ACC112 (cell line): Measurements from ENCODE around the gene IMPG1.

ENCODE experiments used
- H2AFZ ChIP-seq: fragments of 200-600 bp; sonication (generic); one replicate; pipeline ENCODE4 v1.6.0; 2017; ENCODE audit warnings: antibody characterized with exemption, low read length; ENCODE audit not compliant: unreplicated experiment
- H3K27ac ChIP-seq: fragments of 200-600 bp; sonication (generic); 2 replicates; pipeline ENCODE4 v1.5.1; 2014; ENCODE audit warnings: low read depth, mild to moderate bottlenecking, antibody characterized with exemption, low read length, moderate library complexity
- H3K27me3 ChIP-seq: fragments of 200-600 bp; sonication (generic); 2 replicates; pipeline ENCODE4 v1.6.1; 2014; ENCODE audit warnings: mild to moderate bottlenecking, antibody characterized with exemption, low read length, moderate library complexity, mixed read lengths; ENCODE audit not compliant: insufficient read depth
- H3K36me3 ChIP-seq: fragments of 200-600 bp; sonication (generic); 2 replicates; pipeline ENCODE4 v1.6.1; 2016; ENCODE audit warnings: mild to moderate bottlenecking, antibody characterized with exemption, low read length, moderate library complexity, mixed read lengths; ENCODE audit not compliant: insufficient read depth
- H3K4me1 ChIP-seq: fragments of 200-600 bp; sonication (generic); one replicate; pipeline ENCODE4 v1.6.1; 2016; ENCODE audit warnings: low read length, mixed read lengths; ENCODE audit not compliant: insufficient read depth, unreplicated experiment, control insufficient read depth
- H3K4me3 ChIP-seq: fragments of 200-600 bp; sonication (generic); 2 replicates; pipeline ENCODE4 v1.5.1; 2014; ENCODE audit warnings: mild to moderate bottlenecking, low read depth, low read length
- H3K79me2 ChIP-seq: fragments of 200-600 bp; sonication (generic); one replicate; pipeline ENCODE4 v1.6.0; 2016; ENCODE audit warnings: low read length; ENCODE audit not compliant: control insufficient read depth, unreplicated experiment, insufficient read depth

Gene IMPG1

DNA sequence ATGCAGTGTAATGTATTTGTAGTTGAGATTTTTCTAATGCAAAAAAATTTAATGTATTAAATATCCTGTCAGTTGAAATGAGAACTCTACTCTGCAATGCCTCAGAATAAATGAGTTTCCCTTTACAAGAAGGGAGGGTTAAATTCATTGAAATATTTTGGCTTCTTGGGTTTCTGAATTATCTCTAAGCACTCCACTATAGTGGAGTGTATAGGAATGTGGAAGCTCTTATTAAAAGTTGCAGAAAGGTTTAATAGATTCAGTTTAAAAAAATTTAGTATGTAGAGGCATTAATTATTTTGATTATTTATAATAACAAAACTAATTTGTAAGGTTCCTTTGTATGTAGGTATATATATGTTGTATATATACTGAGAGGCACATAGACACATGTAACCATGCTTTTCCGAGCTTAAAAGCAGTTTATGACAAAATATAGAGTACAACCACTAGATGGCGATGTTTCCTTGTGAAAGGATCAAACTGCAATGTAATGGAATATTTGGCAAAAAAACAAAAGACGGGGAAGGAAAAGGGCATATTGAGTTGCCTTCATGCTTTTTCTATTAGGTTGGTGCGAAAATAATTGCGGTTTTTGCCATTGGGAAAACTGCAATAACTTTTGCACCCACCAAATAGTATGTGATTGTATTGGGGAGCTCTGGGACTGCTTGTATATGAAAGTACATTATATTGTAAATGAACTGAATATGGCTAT is 179.2 kb downstream of the IMPG1 start:
- no peaks in the 10 kb centered on the region for H3K36me3 ChIP-seq
- no peak overlapping the region for H3K4me3 ChIP-seq
- no peak overlapping the region for H2AFZ ChIP-seq
- no peaks in the 10 kb centered on the region for H3K4me1 ChIP-seq
- H3K27me3 ChIP-seq: no peaks in the 10 kb centered on the region
- H3K27ac ChIP-seq: no peak overlapping the region
- H3K79me2 ChIP-seq: no peaks in the 10 kb centered on the region

- Histone ChIP-seq H2AFZ (no peak overlapping the region), H3K4me1 (no peaks in the 10 kb centered on the region), H3K27me3 (no peaks in the 10 kb centered on the region), H3K36me3 (no peaks in the 10 kb centered on the region), H3K4me3 (no peak overlapping the region), H3K79me2 (no peaks in the 10 kb centered on the region), H3K27ac (no peak overlapping the region)
Measured at GRCh38 chr6:75892384-75892783, 180.1 kb downstream of the IMPG1 start.

DNA sequence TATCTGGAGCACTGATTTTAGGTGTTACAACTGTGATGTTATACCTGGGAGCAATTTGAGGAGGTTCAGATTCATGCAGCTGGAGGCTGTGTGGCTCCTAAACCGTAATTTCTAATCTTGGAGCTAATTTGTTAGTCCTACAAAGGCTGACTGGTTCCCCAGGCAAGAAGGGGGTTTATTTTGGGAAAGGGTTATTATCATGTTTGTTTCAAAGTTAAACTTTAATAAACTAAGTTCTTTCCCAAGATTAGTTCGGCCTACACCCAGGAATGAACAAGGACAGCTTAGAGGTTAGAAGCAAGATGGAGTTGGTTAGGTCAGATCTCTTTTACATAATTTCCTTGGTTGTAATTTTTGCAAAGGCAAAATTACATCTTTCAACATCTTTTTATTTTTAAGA is 187.6 kb downstream of the IMPG1 start:
- H3K36me3 ChIP-seq: no peaks in the 10 kb centered on the region
- H2AFZ ChIP-seq: no peak overlapping the region
- no peak overlapping the region for H3K4me3 ChIP-seq
- H3K4me1 ChIP-seq: peaks cover 8% of the 10 kb centered on the region
- H3K27me3 ChIP-seq: no peaks in the 10 kb centered on the region
- H3K79me2 ChIP-seq: no peaks in the 10 kb centered on the region
- no peak overlapping the region for H3K27ac ChIP-seq

DNA sequence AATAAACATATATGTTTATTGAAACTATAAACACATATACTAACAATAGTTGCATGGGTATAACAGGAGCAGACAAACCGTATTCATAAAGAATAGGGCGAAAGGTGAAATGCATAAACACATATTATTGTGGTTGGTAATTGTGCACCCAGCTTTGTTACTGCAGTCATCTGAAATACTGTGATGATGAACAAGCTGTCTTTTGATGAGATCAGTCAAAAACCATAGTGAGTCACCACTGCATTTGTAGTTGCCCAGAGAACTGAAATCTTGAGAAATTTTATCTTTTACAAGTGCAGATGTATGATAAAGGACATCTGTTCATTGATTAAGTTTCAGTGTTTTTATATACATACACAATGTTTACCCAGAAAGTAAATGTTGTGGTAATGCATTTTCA is 189.7 kb downstream of the IMPG1 start:
- peaks cover 8% of the 10 kb centered on the region for H3K4me1 ChIP-seq
- no peak overlapping the region for H2AFZ ChIP-seq
- no peaks in the 10 kb centered on the region for H3K27me3 ChIP-seq
- H3K27ac ChIP-seq: no peak overlapping the region
- no peaks in the 10 kb centered on the region for H3K36me3 ChIP-seq
- no peak overlapping the region for H3K4me3 ChIP-seq
- H3K79me2 ChIP-seq: no peaks in the 10 kb centered on the region

DNA sequence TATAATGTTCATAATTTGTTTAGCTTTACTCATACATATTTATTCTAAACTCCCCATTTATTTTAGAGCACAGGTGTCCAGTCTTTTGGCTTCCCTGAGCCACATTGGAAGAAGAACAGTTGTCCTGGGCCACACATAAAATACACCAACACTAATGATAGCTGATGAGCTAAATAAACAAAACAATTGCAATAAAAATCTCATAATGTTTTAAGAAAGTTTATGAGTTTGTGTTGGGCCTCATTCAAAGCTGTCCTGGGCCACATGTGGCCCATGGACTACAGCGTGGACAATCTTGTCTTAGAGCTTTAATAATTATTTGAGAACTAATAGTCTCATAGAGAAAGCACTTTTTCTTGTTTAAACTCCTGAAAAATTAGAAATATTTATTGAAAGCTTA is 192.2 kb downstream of the IMPG1 start:
- no peaks in the 10 kb centered on the region for H3K27me3 ChIP-seq
- H3K79me2 ChIP-seq: no peaks in the 10 kb centered on the region
- H3K4me3 ChIP-seq: no peak overlapping the region
- no peak overlapping the region for H3K27ac ChIP-seq
- no peaks in the 10 kb centered on the region for H3K36me3 ChIP-seq
- peaks cover 8% of the 10 kb centered on the region for H3K4me1 ChIP-seq
- no peak overlapping the region for H2AFZ ChIP-seq

DNA sequence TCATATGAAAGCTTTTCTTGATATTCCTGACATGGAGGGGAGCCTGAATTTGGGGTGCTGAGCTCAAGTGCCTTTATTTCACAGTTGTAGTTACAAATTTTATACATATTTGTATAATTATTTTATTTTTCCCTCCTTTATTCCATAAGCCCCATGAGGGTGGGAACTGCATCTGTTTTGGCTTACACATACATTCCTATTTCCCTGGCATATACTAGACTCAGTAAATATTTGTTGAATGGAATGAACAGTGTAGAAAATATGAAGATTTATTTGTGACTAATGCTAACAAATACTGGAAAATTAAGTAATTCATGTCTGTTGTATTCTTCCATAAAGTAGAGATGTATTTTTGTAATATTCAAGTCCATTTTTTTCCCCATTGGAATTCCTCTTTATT is 196.3 kb downstream of the IMPG1 start:
- H3K4me1 ChIP-seq: no peaks in the 10 kb centered on the region

DNA sequence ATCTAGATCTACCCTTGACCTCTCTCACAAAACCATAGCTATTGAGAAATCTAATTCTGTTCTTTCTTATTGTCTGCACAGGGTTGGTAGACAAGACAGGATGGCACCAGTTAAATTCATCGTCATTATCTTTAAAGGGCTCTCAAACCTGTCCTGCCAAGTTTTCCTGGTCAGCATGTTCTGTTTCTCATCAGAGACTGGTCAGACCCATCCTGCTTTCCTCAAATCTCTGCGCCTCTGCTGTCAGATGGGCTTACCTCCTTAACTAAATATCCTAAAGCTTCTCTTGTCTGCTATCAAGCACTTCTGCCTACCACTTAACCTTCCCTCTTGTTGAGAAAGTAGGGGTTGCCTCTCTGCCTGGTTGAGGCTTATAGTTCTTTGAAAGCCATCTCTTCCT is 198.2 kb downstream of the IMPG1 start:
- H3K4me3 ChIP-seq: no peak overlapping the region
- H3K27ac ChIP-seq: no peak overlapping the region
- 0 out of 2 replicates have a peak, but pooled peaks cover 2% of the 10 kb centered on the region for H3K36me3 ChIP-seq
- H3K4me1 ChIP-seq: no peaks in the 10 kb centered on the region
- no peaks in the 10 kb centered on the region for H3K27me3 ChIP-seq
- H3K79me2 ChIP-seq: no peaks in the 10 kb centered on the region
- no peak overlapping the region for H2AFZ ChIP-seq

More for the DNA sequence above, 196.3 kb downstream of the IMPG1 start:
- no peak overlapping the region for H3K27ac ChIP-seq
- H3K27me3 ChIP-seq: no peaks in the 10 kb centered on the region
- H3K79me2 ChIP-seq: no peaks in the 10 kb centered on the region
- H3K36me3 ChIP-seq: no peaks in the 10 kb centered on the region
- H2AFZ ChIP-seq: no peak overlapping the region
- H3K4me3 ChIP-seq: no peak overlapping the region
